ENCODE results near the gene FA2H. TPM values are rescaled to one million over a fixed set of nuclear protein-coding genes. Genes with fewer than 3 reads are reported as not detected.

FA2H gene
- total and polyA plus RNA-seq, 2 of the 13 experiments (the other 11 are each of a cell fraction or from before 2014, with no cell fraction given) = 0.20 TPM; not detected in 1

DNA sequence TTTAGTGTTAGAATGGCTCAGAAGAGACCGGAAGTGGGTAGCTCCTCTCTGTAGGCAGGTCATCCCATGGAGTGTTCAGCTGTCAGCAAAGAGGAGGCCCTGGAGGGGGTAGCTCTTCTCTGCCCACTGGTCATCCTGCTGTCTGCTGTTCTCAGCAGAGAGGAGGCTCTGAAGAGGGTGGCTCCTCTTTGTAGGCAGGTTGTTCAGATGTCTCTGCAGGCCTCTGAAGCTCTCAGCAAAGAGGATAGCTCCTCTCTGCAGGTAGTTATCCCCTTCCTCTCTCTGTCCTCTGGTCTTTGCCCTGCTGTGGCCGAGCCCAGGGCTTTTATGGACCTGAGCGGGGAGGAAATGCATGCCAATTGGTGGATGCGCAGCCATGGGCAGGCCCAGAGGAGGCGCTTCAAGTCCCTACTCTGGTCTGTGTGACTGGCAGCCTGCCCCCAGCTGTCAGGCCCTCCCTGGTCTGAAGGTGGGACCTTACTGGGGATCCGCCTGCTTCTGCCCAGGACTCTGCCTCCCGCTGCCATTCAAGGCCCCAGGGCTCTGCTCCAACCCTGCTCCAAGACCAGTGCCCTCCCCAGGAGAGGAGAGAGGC is 32.5 kb upstream of the FA2H start:
- Histone ChIP-seq H3K79me2 (ENCODE audit: insufficient read depth, low read length) (no peaks in the 10 kb centered on the region), H3K9ac (ENCODE audit: insufficient read depth, low read depth, low read length) (no peak overlapping the region), H4K20me1 (ENCODE audit: insufficient read depth, low read length) (no peaks in the 10 kb centered on the region), H3K36me3 (replicated peaks in 1 of 2; ENCODE audit: control insufficient read depth in 1 of 2, insufficient read depth in 2 of 2, low read length in 2 of 2) (no peaks in the 10 kb centered on the region), H3K4me1 (ENCODE audit: insufficient read depth, low read length) (no peaks in the 10 kb centered on the region), H3K4me2 (ENCODE audit: low read depth, low read length) (peak overlapping the region; percentile 7; the same call in 1 of the 2 replicates), H3K27ac (ENCODE audit: extremely low read length, insufficient read depth, low read length) (no peak overlapping the region), H3K4me3 (replicated peaks in 1 of 3; ENCODE audit: insufficient read depth in 1 of 3, low read depth in 2 of 3, low read length in 3 of 3) (no peak overlapping the region), H2AFZ (ENCODE audit: low read length) (no peak overlapping the region), H3K9me3 (ENCODE audit: low read length) (peaks cover 8% of the 10 kb centered on the region; the same call in 1 of the 2 replicates), H3K27me3 (ENCODE audit: control insufficient read depth in 1 of 2, insufficient read depth in 2 of 2, low read length in 2 of 2) (0 out of 5 replicates have a peak, but pooled peaks cover 0 to 3% of the 10 kb centered on the region in 2 experiments)
- intact Hi-C loops (cut with micrococcal nuclease; ENCODE audit: unreplicated experiment) = no loop called here
- 45% methylated on average over 5 of the region's 7 CpGs for WGBS (ENCODE audit: low lambda C conversion rate)
- POLR2A ChIA-PET = no interaction called here
- ATAC-seq (peak; percentile 90), DNase-seq (ENCODE audit: low spot score) (no peak), FAIRE-seq (no peak)
- CTCF ChIA-PET (ENCODE audit: low intra/inter-chr PET ratio, low total read pairs) = no interaction called here
- in situ Hi-C loops (cut with HindIII; ENCODE audit: extremely low pct_ligation_motif_present, low pct_unique_long_range_greater_than_20kb) = no loop called here
- no TSS peak for BruUV-seq (replicated peaks)
- 0 out of 2 replicates have a peak, but pooled peaks have one; percentile 40 for TF ChIP-seq GABPB1 (CRISPR knock-in tag; IDR thresholded peaks at IDR 0.05)
- no peak for TF ChIP-seq SOX13 (IDR thresholded peaks at IDR 0.05)
- TF ChIP-seq SOX13 (CRISPR knock-in tag; conservative IDR thresholded peaks at IDR 0.05 in 1 of 2, IDR thresholded peaks at IDR 0.05 in 1 of 2) = no peak
- TF ChIP-seq MBD4 (IDR thresholded peaks at IDR 0.05; ENCODE audit: borderline replicate concordance, low read length) = no peak
- TF ChIP-seq, protein P1, sequence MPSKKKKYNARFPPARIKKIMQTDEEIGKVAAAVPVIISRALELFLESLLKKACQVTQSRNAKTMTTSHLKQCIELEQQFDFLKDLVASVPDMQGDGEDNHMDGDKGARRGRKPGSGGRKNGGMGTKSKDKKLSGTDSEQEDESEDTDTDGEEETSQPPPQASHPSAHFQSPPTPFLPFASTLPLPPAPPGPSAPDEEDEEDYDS (CRISPR knock-in tag; IDR thresholded peaks at IDR 0.05) = peak; percentile 82
- TF ChIP-seq, protein P2, sequence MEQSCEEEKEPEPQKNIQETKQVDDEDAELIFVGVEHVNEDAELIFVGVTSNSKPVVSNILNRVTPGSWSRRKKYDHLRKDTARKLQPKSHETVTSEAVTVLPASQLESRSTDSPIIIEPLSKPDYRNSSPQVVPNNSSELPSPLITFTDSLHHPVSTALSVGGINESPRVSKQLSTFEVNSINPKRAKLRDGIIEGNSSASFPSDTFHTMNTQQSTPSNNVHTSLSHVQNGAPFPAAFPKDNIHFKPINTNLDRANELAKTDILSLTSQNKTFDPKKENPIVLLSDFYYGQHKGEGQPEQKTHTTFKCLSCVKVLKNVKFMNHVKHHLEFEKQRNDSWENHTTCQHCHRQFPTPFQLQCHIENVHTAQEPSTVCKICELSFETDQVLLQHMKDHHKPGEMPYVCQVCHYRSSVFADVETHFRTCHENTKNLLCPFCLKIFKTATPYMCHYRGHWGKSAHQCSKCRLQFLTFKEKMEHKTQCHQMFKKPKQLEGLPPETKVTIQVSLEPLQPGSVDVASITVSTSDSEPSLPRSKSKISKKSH (CRISPR knock-in tag; IDR thresholded peaks at IDR 0.05; ENCODE audit: borderline replicate concordance) = 0 out of 2 replicates have a peak, but pooled peaks have one; percentile 35
